ENCODE measurements around the gene ACADSB.

Gene ACADSB

GRCh38 chr10:123035467-123036086 is 26.8 kb downstream of the ACADSB start:
- TF ChIP-seq, protein P1, sequence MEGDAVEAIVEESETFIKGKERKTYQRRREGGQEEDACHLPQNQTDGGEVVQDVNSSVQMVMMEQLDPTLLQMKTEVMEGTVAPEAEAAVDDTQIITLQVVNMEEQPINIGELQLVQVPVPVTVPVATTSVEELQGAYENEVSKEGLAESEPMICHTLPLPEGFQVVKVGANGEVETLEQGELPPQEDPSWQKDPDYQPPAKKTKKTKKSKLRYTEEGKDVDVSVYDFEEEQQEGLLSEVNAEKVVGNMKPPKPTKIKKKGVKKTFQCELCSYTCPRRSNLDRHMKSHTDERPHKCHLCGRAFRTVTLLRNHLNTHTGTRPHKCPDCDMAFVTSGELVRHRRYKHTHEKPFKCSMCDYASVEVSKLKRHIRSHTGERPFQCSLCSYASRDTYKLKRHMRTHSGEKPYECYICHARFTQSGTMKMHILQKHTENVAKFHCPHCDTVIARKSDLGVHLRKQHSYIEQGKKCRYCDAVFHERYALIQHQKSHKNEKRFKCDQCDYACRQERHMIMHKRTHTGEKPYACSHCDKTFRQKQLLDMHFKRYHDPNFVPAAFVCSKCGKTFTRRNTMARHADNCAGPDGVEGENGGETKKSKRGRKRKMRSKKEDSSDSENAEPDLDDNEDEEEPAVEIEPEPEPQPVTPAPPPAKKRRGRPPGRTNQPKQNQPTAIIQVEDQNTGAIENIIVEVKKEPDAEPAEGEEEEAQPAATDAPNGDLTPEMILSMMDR (IDR thresholded peaks at IDR 0.05; ENCODE audit: low read length) = no peak
- no peak for TF ChIP-seq EZH2 (IDR thresholded peaks at IDR 0.05; ENCODE audit: borderline replicate concordance, low read length)
- Histone ChIP-seq H3K4me1 (ENCODE audit: insufficient read depth, low read length, severe bottlenecking) (no peaks in the 10 kb centered on the region), H4K20me1 (ENCODE audit: insufficient read depth, low read length) (no peaks in the 10 kb centered on the region), H3K9me3 (ENCODE audit: low read length) (no peaks in the 10 kb centered on the region), H3K4me3 (ENCODE audit: low read depth, low read length, poor library complexity, severe bottlenecking) (no peak overlapping the region), H2AFZ (ENCODE audit: low read length) (no peak overlapping the region), H3K27me3 (ENCODE audit: insufficient read depth, low read length) (no peaks in the 10 kb centered on the region), H3K9me2 (ENCODE audit: low read depth, low read length) (no peaks in the 10 kb centered on the region), H3F3A (ENCODE audit: insufficient read depth, low read length) (no peaks in the 10 kb centered on the region), H3K79me2 (ENCODE audit: insufficient read depth, low read length) (no peaks in the 10 kb centered on the region), H3K27ac (ENCODE audit: low read depth, low read length, poor library complexity, severe bottlenecking) (no peak overlapping the region), H3K36me3 (ENCODE audit: insufficient read depth, low read length) (no peaks in the 10 kb centered on the region), H3K4me2 (ENCODE audit: low read length) (no peak overlapping the region), H3K9ac (ENCODE audit: low read length) (no peak overlapping the region)

GRCh38 chr10:123038782-123039631 is 30.2 kb downstream of the ACADSB start:
- H3K27me3 ChIP-seq (ENCODE audit: insufficient read depth, low read length) = no peaks in the 10 kb centered on the region
- H3K79me2 ChIP-seq (ENCODE audit: insufficient read depth, low read length) = no peaks in the 10 kb centered on the region
- no peak overlapping the region for H2AFZ ChIP-seq (ENCODE audit: low read length)
- no peak overlapping the region for H3K27ac ChIP-seq (ENCODE audit: low read depth, low read length, poor library complexity, severe bottlenecking)
- no peaks in the 10 kb centered on the region for H3K36me3 ChIP-seq (ENCODE audit: insufficient read depth, low read length)
- TF ChIP-seq, protein P1 (IDR thresholded peaks at IDR 0.05; ENCODE audit: low read length) = no peak
- no peak for TF ChIP-seq EZH2 (IDR thresholded peaks at IDR 0.05; ENCODE audit: borderline replicate concordance, low read length)
- no peaks in the 10 kb centered on the region for H3K9me2 ChIP-seq (ENCODE audit: low read depth, low read length)
- H4K20me1 ChIP-seq (ENCODE audit: insufficient read depth, low read length) = no peaks in the 10 kb centered on the region
- H3K9me3 ChIP-seq (ENCODE audit: low read length) = no peaks in the 10 kb centered on the region
- H3K4me1 ChIP-seq (ENCODE audit: insufficient read depth, low read length, severe bottlenecking) = no peaks in the 10 kb centered on the region
- H3K4me2 ChIP-seq (ENCODE audit: low read length) = no peak overlapping the region
- no peak overlapping the region for H3K9ac ChIP-seq (ENCODE audit: low read length)
- no peaks in the 10 kb centered on the region for H3F3A ChIP-seq (ENCODE audit: insufficient read depth, low read length)
- H3K4me3 ChIP-seq (ENCODE audit: low read depth, low read length, poor library complexity, severe bottlenecking) = no peak overlapping the region

- TF ChIP-seq, protein P1 (IDR thresholded peaks at IDR 0.05; ENCODE audit: low read length) = no peak
- no peak for TF ChIP-seq EZH2 (IDR thresholded peaks at IDR 0.05; ENCODE audit: borderline replicate concordance, low read length)
- H3K36me3 ChIP-seq (ENCODE audit: insufficient read depth, low read length) = no peaks in the 10 kb centered on the region
- H3K27me3 ChIP-seq (ENCODE audit: insufficient read depth, low read length) = no peaks in the 10 kb centered on the region
- no peaks in the 10 kb centered on the region for H3K79me2 ChIP-seq (ENCODE audit: insufficient read depth, low read length)
- H3K27ac ChIP-seq (ENCODE audit: low read depth, low read length, poor library complexity, severe bottlenecking) = no peak overlapping the region
- no peak overlapping the region for H2AFZ ChIP-seq (ENCODE audit: low read length)
- H4K20me1 ChIP-seq (ENCODE audit: insufficient read depth, low read length) = no peaks in the 10 kb centered on the region
- no peaks in the 10 kb centered on the region for H3F3A ChIP-seq (ENCODE audit: insufficient read depth, low read length)
- H3K4me2 ChIP-seq (ENCODE audit: low read length) = no peak overlapping the region
- no peak overlapping the region for H3K9ac ChIP-seq (ENCODE audit: low read length)
- H3K9me2 ChIP-seq (ENCODE audit: low read depth, low read length) = no peaks in the 10 kb centered on the region
- no peaks in the 10 kb centered on the region for H3K4me1 ChIP-seq (ENCODE audit: insufficient read depth, low read length, severe bottlenecking)
- no peaks in the 10 kb centered on the region for H3K9me3 ChIP-seq (ENCODE audit: low read length)
- H3K4me3 ChIP-seq (ENCODE audit: low read depth, low read length, poor library complexity, severe bottlenecking) = no peak overlapping the region
Measured at GRCh38 chr10:123039632-123039930, 30.8 kb downstream of the ACADSB start.
